ENCODE measurements around the gene RAB26. TPM values are rescaled to one million over a fixed set of nuclear protein-coding genes. Genes with fewer than 3 reads are reported as not detected.

RAB26 gene
- total and polyA plus RNA-seq, 2 donors (not counting 3 experiments of a cell fraction or from before 2014, with no cell fraction given), result 0.91 to 2.0 TPM

GRCh38 chr16:2163211-2163881, 14.9 kb downstream of the RAB26 start:
- H3K36me3 ChIP-seq (ENCODE audit: control insufficient read depth in 2 of 2, extremely low read depth in 1 of 2, insufficient read depth in 2 of 2, low read length in 2 of 2), result peaks cover 5 to 29% of the 10 kb centered on the region in 2 experiments
- H2AFZ ChIP-seq (ENCODE audit: low read depth, low read length), result no peak overlapping the region
- no peaks in the 10 kb centered on the region for H3K9me1 ChIP-seq (replicated peaks; ENCODE audit: control insufficient read depth, extremely low read depth, insufficient read depth, low read length)
- no peak overlapping the region for H3K27ac ChIP-seq (ENCODE audit: insufficient read depth, low read depth, low read length)
- H3K4me3 ChIP-seq (replicated peaks in 1 of 3; ENCODE audit: insufficient read depth in 1 of 3, low read depth in 1 of 3, low read length in 3 of 3), result no peak overlapping the region
- no peaks in the 10 kb centered on the region for H4K20me1 ChIP-seq (replicated peaks; ENCODE audit: control insufficient read depth, extremely low read depth, insufficient read depth, low read length)
- H3K79me2 ChIP-seq (ENCODE audit: control insufficient read depth, insufficient read depth, low read length), result peaks cover 75% of the 10 kb centered on the region
- DNase-seq (ENCODE audit: low read depth, low spot score) (no peak), FAIRE-seq (no peak)
- H3K4me1 ChIP-seq (ENCODE audit: control insufficient read depth, extremely low read depth, insufficient read depth, low read length), result peaks cover 19% of the 10 kb centered on the region
- no TSS peak for BruUV-seq (replicated peaks)
- POLR2A ChIA-PET, result no interaction called here
- no peak for TF ChIP-seq GATA2 (IDR thresholded peaks at IDR 0.05; ENCODE audit: insufficient read depth, insufficient read length, low read depth, low read length)
- TF ChIP-seq CTCF (IDR thresholded peaks at IDR 0.05; ENCODE audit: extremely low read depth in 1 of 2, insufficient read depth in 1 of 2, low read depth in 1 of 2, low read length in 2 of 2), result no peak
- TF ChIP-seq JUN (IDR thresholded peaks at IDR 0.05; ENCODE audit: borderline replicate concordance, insufficient read depth, insufficient read length, low read depth), result no peak
- TF ChIP-seq POLR2A (IDR thresholded peaks at IDR 0.05; ENCODE audit: low read depth, low read length), result no peak
- no peak for TF ChIP-seq MYC (IDR thresholded peaks at IDR 0.05; ENCODE audit: low read depth, low read length)
- TF ChIP-seq FOS (IDR thresholded peaks at IDR 0.05; ENCODE audit: borderline replicate concordance, insufficient read depth, low read length), result no peak
- no peak for TF ChIP-seq MAX (IDR thresholded peaks at IDR 0.05; ENCODE audit: insufficient read depth, insufficient read length)
- TF ChIP-seq POLR2AphosphoS5 (IDR thresholded peaks at IDR 0.05; ENCODE audit: insufficient read depth, low read depth, low read length), result no peak
- TF ChIP-seq EZH2 (IDR thresholded peaks at IDR 0.05; ENCODE audit: borderline replicate concordance, low read depth, low read length, severe bottlenecking), result no peak
- CTCF ChIA-PET, result no interaction called here
- no peaks in the 10 kb centered on the region for H3K27me3 ChIP-seq (ENCODE audit: control insufficient read depth in 2 of 2, insufficient read depth in 2 of 2, low read length in 2 of 2)
- H3K9ac ChIP-seq (replicated peaks; ENCODE audit: extremely low read depth, insufficient read depth, low read length), result no peak overlapping the region
- dilution Hi-C loops (cut with MboI; ENCODE audit: extremely low pct_ligation_motif_present, low sequenced_read_pairs), result loop anchor here (25.0 kb wide), 1 partner anchor 126 kb away; the partner anchor contains the start of genes NHERF2, NTHL1 and TSC2
- H3K9me3 ChIP-seq (replicated peaks; ENCODE audit: control insufficient read depth, insufficient read depth, low read length), result no peaks in the 10 kb centered on the region
- no peak overlapping the region for H3K4me2 ChIP-seq (ENCODE audit: insufficient read depth, low read length)
- intact Hi-C loops (cut with micrococcal nuclease), result no loop called here
